Testis (tissue), 3 donors: ENCODE measurements around the gene SLC35C1. TPM values are rescaled to one million over a fixed set of nuclear protein-coding genes. Genes with fewer than 3 reads are reported as not detected.

Experiments used
- DNase-seq: peaks from one replicate; pipeline ENCODE4 v3.0.0-alpha.2; 2019
- H3K27ac ChIP-seq, 2 donors: fragments of 200-600 bp; sonication (generic); one replicate each; pipeline ENCODE4 v1.5.1; 2019
- H3K27me3 ChIP-seq: fragments of 200-600 bp; sonication (generic); one replicate; pipeline ENCODE4 v1.5.1; 2019
- H3K36me3 ChIP-seq: fragments of 200-600 bp; sonication (generic); one replicate; pipeline ENCODE4 v1.5.1; 2017; ENCODE audit warnings: low read depth; ENCODE audit errors: missing control alignments
- H3K4me1 ChIP-seq: fragments of 200-600 bp; sonication (generic); one replicate; pipeline ENCODE4 v1.5.1; 2019
- H3K4me3 ChIP-seq, 2 donors: fragments of 200-600 bp; sonication (generic); one replicate each; pipeline ENCODE4 v1.5.1; 2017 to 2019
- H3K9me3 ChIP-seq: fragments of 200-600 bp; sonication (generic); one replicate; pipeline ENCODE4 v1.5.1; 2017
- POLR2A ChIP-seq: fragments of 450-650 bp; IDR thresholded peaks from one replicate; pipeline ENCODE4 v1.6.1; 2017; ENCODE audit warnings: antibody characterized with exemption, mild to moderate bottlenecking, moderate library complexity
- WGBS, 2 donors: methylation state at CpG; one replicate each; pipeline ENCODE4 v1.1.5; 2018; 5-methylcytosine and 5-hydroxymethylcytosine counted together
- intact Hi-C: fragments of 100-400 bp; cut with DNase I; formaldehyde crosslinking; loops from one replicate; pipeline ENCODE4 v1.15.1; 2023; ENCODE audit warnings: low total_unique reads
- polyA plus RNA-seq: library from polyadenylated mRNA; stranded (reverse); fragments of 350-450 nt; fragmentation: Illumina TruSeq; extraction: RNeasy Lipid Tissue Mini Kit (QIAGEN cat#74804); gene quantifications from one replicate; pipeline ENCODE4 v1.2.3, GENCODE V29; 2014; ENCODE audit warnings: low read depth, low replicate concordance; ENCODE audit not compliant: insufficient read depth
- total RNA-seq, 2 donors: library from RNA; depleted of rRNA; stranded (reverse); fragments of >200 nt; gene quantifications; one replicate each; pipeline ENCODE4 v1.2.3, GENCODE V29; 2016
- TF ChIP-seq, protein P1 (sequence below), 3 experiments: fragments of 450-650 bp in 2 of 3; fragments of 200-600 bp in 1 of 3; sonication (generic) in 1 of 3; IDR thresholded peaks; one replicate each; pipeline ENCODE4 v1.5.1; 2016 to 2019; ENCODE audit warnings: antibody characterized with exemption in 3 of 3, mild to moderate bottlenecking in 2 of 3, moderate library complexity in 1 of 3

The SLC35C1 gene
- total and polyA plus RNA-seq, 3 donors from 2014 or later = 10.4 to 15.7 (median 12.9) TPM

GRCh38 chr11:45778341-45778740, 26.6 kb upstream of the SLC35C1 start:
- no peak for DNase-seq
- TF ChIP-seq POLR2A = no peak
- TF ChIP-seq, protein P1, sequence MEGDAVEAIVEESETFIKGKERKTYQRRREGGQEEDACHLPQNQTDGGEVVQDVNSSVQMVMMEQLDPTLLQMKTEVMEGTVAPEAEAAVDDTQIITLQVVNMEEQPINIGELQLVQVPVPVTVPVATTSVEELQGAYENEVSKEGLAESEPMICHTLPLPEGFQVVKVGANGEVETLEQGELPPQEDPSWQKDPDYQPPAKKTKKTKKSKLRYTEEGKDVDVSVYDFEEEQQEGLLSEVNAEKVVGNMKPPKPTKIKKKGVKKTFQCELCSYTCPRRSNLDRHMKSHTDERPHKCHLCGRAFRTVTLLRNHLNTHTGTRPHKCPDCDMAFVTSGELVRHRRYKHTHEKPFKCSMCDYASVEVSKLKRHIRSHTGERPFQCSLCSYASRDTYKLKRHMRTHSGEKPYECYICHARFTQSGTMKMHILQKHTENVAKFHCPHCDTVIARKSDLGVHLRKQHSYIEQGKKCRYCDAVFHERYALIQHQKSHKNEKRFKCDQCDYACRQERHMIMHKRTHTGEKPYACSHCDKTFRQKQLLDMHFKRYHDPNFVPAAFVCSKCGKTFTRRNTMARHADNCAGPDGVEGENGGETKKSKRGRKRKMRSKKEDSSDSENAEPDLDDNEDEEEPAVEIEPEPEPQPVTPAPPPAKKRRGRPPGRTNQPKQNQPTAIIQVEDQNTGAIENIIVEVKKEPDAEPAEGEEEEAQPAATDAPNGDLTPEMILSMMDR (IDR thresholded peaks at IDR 0.05) = no peak
- WGBS, 2 donors = 88 to 94% methylated on average over 6 of the region's 6 CpGs
- Histone ChIP-seq H3K27me3 (no peaks in the 10 kb centered on the region), H3K4me1 (no peaks in the 10 kb centered on the region), H3K9me3 (no peaks in the 10 kb centered on the region), H3K4me3 (no peak overlapping the region), H3K27ac (no peak overlapping the region), H3K36me3 (no peaks in the 10 kb centered on the region)
- intact Hi-C loops = loop anchor here (10.0 kb wide), 1 partner anchor 404 kb away; no protein-coding TSS in a partner anchor

GRCh38 chr11:45779602-45780001, 25.3 kb upstream of the SLC35C1 start:
- DNase-seq = no peak
- no peak overlapping the region for H3K27ac ChIP-seq
- H3K4me3 ChIP-seq = no peak overlapping the region
- H3K9me3 ChIP-seq = no peaks in the 10 kb centered on the region
- WGBS, 2 donors = 85 to 92% methylated on average over 5 of the region's 5 CpGs
- TF ChIP-seq, protein P1 (IDR thresholded peaks at IDR 0.05) = no peak
- TF ChIP-seq POLR2A = no peak
- no peaks in the 10 kb centered on the region for H3K4me1 ChIP-seq
- H3K36me3 ChIP-seq = no peaks in the 10 kb centered on the region
- H3K27me3 ChIP-seq = no peaks in the 10 kb centered on the region
- intact Hi-C loops = loop anchor here (10.0 kb wide), 1 partner anchor 405 kb away; no protein-coding TSS in a partner anchor

DNA sequence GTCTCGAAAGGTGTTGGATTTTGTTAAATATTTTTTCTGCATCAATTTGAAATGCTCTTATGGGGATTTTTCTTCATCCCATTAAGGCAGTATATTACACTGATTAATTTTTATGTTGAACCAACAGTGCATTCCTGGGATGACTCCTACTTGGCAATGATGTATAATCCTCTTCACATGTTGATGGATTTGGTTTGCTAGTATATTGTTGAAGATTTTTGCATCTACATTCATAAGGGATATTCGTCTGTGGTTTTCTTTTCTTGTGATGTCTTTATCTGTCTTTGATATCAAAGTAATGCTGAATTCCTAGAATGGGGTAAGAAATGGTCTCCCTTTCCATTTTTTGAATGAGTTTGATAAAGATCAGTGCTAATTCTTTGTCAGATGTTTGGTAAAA, 18.7 kb upstream of the SLC35C1 start:
- intact Hi-C loops = no loop called here
- TF ChIP-seq POLR2A = no peak
- TF ChIP-seq, protein P1 (IDR thresholded peaks at IDR 0.05) = no peak
- Histone ChIP-seq H3K4me1 (no peaks in the 10 kb centered on the region), H3K27me3 (no peaks in the 10 kb centered on the region), H3K36me3 (no peaks in the 10 kb centered on the region), H3K9me3 (no peaks in the 10 kb centered on the region), H3K4me3 (no peak overlapping the region), H3K27ac (no peak overlapping the region)
- no peak for DNase-seq
- 82 to 89% methylated on average over 2 of the region's 2 CpGs for WGBS, 2 donors

DNA sequence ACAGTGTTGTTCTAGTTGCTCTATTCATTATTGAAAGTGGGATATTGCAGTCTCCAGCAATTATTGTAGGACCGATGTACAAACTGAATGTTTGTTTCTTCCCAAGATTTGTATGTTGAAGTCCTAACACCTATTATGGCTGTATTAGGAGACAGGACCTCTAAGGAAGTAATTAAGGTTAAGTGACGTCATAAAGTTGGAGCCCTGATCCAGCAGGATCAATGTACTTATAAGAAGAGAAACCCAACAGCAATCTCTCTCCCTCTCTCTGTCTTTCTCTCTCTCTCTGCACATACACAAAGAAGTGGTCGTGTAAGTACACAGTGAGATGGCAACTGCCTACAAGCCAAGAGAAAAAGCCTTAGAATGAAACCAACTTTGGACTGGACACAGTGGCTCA, 16.1 kb upstream of the SLC35C1 start:
- no peak for TF ChIP-seq POLR2A
- TF ChIP-seq, protein P1 (IDR thresholded peaks at IDR 0.05) = no peak
- H3K27me3 ChIP-seq = no peaks in the 10 kb centered on the region
- no peak overlapping the region for H3K4me3 ChIP-seq
- no peaks in the 10 kb centered on the region for H3K9me3 ChIP-seq
- H3K36me3 ChIP-seq = no peaks in the 10 kb centered on the region
- DNase-seq = no peak
- no peak overlapping the region for H3K27ac ChIP-seq
- WGBS, 2 donors = 79 to 92% methylated on average over 3 of the region's 3 CpGs
- intact Hi-C loops = no loop called here
- H3K4me1 ChIP-seq = no peaks in the 10 kb centered on the region

- no peaks in the 10 kb centered on the region for H3K27me3 ChIP-seq
- no peak for DNase-seq
- 89 to 97% methylated on average over 1 of the region's 1 CpG for WGBS, 2 donors
Observed at GRCh38 chr11:45791524-45791923, 13.4 kb upstream of the SLC35C1 start.

More at GRCh38 chr11:45791524-45791923, 13.4 kb upstream of the SLC35C1 start:
- Histone ChIP-seq H3K4me1 (no peaks in the 10 kb centered on the region), H3K4me3 (no peak overlapping the region), H3K36me3 (no peaks in the 10 kb centered on the region), H3K9me3 (no peaks in the 10 kb centered on the region), H3K27ac (no peak overlapping the region)
- no peak for TF ChIP-seq POLR2A
- TF ChIP-seq, protein P1 (IDR thresholded peaks at IDR 0.05) = no peak
- intact Hi-C loops = no loop called here
